ENCODE results near the gene OR6P1.
A peak's percentile ranks its signal among the peaks of the same experiment; 100 is the strongest.

OR6P1 gene

GRCh38 chr1:158527190-158527815, 43.1 kb downstream of the OR6P1 start:
- no peak for TF ChIP-seq CTCF (IDR thresholded peaks at IDR 0.05; ENCODE audit: borderline replicate concordance, control extremely low read depth, extremely low read depth, insufficient read depth, missing control alignments)
- peak; percentile 5 for DNase-seq (ENCODE audit: low spot score)
- in situ Hi-C loops (cut with MboI; ENCODE audit: low sequenced_read_pairs, unreplicated experiment) = no loop called here

GRCh38 chr1:158521666-158522058, 48.7 kb downstream of the OR6P1 start:
- in situ Hi-C loops (cut with MboI; ENCODE audit: low sequenced_read_pairs, unreplicated experiment) = loop anchor here (25.0 kb wide), 1 partner anchor 284 kb away; no protein-coding TSS in a partner anchor
- no peak for DNase-seq (ENCODE audit: low spot score)
- no peak for TF ChIP-seq CTCF (IDR thresholded peaks at IDR 0.05; ENCODE audit: borderline replicate concordance, control extremely low read depth, extremely low read depth, insufficient read depth, missing control alignments)

DNA sequence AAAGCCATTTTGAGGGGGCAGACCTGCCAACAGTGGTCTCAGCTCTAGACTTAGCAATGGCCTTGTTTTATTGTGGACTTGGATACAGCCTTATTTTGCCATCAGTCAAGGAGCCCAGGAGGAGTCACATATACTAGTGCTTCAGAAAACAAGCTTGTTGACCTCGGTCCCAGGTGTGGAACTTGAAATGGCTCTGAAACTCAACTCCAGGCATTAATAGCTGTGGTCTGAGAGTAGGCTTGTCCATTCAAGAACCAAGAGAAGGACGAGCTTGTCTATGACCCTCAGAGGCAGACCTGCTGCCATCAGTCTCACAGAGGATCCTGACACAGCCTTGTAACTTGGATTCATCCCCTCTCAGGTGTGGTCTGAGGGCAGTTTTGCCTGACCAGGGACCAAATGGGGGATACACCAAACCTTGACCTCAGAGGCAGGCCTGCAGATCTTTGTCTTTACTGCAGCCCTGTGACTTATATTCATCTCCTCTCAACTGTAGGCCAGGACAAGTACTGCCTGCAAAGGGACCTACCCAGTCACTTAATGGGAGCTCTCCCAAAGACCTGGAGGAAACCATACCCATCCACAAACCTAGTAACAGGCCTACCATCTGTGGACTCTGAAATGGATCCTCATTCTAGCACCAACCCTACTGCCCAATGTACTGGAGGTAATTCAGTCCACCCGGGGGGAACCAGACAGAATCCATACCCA, 49.3 kb downstream of the OR6P1 start:
- in situ Hi-C loops (cut with MboI; ENCODE audit: low sequenced_read_pairs, unreplicated experiment) = loop anchor here (25.0 kb wide), 1 partner anchor 284 kb away; no protein-coding TSS in a partner anchor
- DNase-seq (ENCODE audit: low spot score) = no peak
- TF ChIP-seq CTCF (IDR thresholded peaks at IDR 0.05; ENCODE audit: borderline replicate concordance, control extremely low read depth, extremely low read depth, insufficient read depth, missing control alignments) = no peak

GRCh38 chr1:158520021-158520420, 50.4 kb downstream of the OR6P1 start:
- no peak for DNase-seq (ENCODE audit: low spot score)
- TF ChIP-seq CTCF (IDR thresholded peaks at IDR 0.05; ENCODE audit: borderline replicate concordance, control extremely low read depth, extremely low read depth, insufficient read depth, missing control alignments) = no peak
- in situ Hi-C loops (cut with MboI; ENCODE audit: low sequenced_read_pairs, unreplicated experiment) = loop anchor here (25.0 kb wide), 1 partner anchor 283 kb away; no protein-coding TSS in a partner anchor

DNA sequence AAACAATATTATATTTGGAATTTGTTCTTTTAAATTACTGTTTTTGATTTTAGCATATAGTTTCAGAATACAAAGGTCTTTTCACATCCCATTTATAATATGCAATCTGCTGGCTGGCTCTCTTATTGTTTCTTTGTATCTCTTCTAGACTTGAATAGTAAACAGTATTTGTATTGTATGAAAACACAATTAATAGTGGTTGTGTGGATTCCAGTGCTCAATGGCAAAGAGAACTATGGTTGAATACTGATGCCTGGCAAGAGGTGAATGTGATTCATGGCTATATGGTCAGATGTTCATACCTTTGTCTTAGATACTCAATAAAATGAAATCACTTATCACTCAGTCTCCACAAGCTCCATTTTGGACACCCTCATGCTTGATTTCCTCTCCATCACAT, 53.4 kb downstream of the OR6P1 start:
- TF ChIP-seq CTCF (IDR thresholded peaks at IDR 0.05; ENCODE audit: borderline replicate concordance, control extremely low read depth, extremely low read depth, insufficient read depth, missing control alignments) = no peak
- DNase-seq (ENCODE audit: low spot score) = no peak
- in situ Hi-C loops (cut with MboI; ENCODE audit: low sequenced_read_pairs, unreplicated experiment) = loop anchor here (25.0 kb wide), 1 partner anchor 280 kb away; no protein-coding TSS in a partner anchor
